GM21723 (cell line): ENCODE data around the gene IGSF11.
"Not testable (repeated sequence)": the region's sequence is repeated elsewhere in the genome, so short reads cannot be mapped to it uniquely, and the experiment has no call there.

Source experiments
- ATAC-seq: cut with Tn5 transposase; IDR thresholded peaks from one replicate; pipeline ENCODE4 v1.9.1; 2021; ENCODE audit warnings: mild to moderate bottlenecking, moderate library complexity; ENCODE audit not compliant: unreplicated experiment

Gene IGSF11

GRCh38 chr3:118990823-118991560, 43.7 kb downstream of the IGSF11 start:
- no peak for ATAC-seq

- no peak for ATAC-seq
These were observed 46.2 kb downstream of the IGSF11 start for GRCh38 chr3:118988198-118989130.

GRCh38 chr3:118987477-118987876, 47.2 kb downstream of the IGSF11 start:
- no peak for ATAC-seq

GRCh38 chr3:118986734-118987133, 47.9 kb downstream of the IGSF11 start:
- no peak for ATAC-seq

- no peak for ATAC-seq
These were observed 49.9 kb downstream of the IGSF11 start for GRCh38 chr3:118984699-118985098.

GRCh38 chr3:118981494-118982134, 53.0 kb downstream of the IGSF11 start:
- ATAC-seq, result no peak

GRCh38 chr3:118980832-118981231, 53.8 kb downstream of the IGSF11 start:
- ATAC-seq, result no peak

GRCh38 chr3:118978393-118978758, 56.3 kb downstream of the IGSF11 start:
- ATAC-seq, result no peak

GRCh38 chr3:118977671-118978392, 56.8 kb downstream of the IGSF11 start:
- no peak for ATAC-seq

- ATAC-seq, result no peak
These were observed 57.5 kb downstream of the IGSF11 start for GRCh38 chr3:118977118-118977517.

- ATAC-seq, result not testable (repeated sequence)
These were observed 59.2 kb downstream of the IGSF11 start for GRCh38 chr3:118975476-118975875.

GRCh38 chr3:118974356-118975097, 60.1 kb downstream of the IGSF11 start:
- ATAC-seq, result no peak

GRCh38 chr3:118973050-118973449, 61.6 kb downstream of the IGSF11 start:
- ATAC-seq, result no peak

GRCh38 chr3:118970819-118971218, 63.8 kb downstream of the IGSF11 start:
- ATAC-seq, result no peak

- ATAC-seq, result no peak
These were observed 66.0 kb downstream of the IGSF11 start for GRCh38 chr3:118968640-118969039.

GRCh38 chr3:118968111-118968510, 66.5 kb downstream of the IGSF11 start:
- ATAC-seq, result no peak

GRCh38 chr3:118966700-118967099, 67.9 kb downstream of the IGSF11 start:
- no peak for ATAC-seq

GRCh38 chr3:118963711-118964110, 70.9 kb downstream of the IGSF11 start:
- no peak for ATAC-seq

- ATAC-seq, result no peak
These were observed 73.7 kb downstream of the IGSF11 start for GRCh38 chr3:118960876-118961450.
